ENCODE measurements around the gene CLNK.

DNA sequence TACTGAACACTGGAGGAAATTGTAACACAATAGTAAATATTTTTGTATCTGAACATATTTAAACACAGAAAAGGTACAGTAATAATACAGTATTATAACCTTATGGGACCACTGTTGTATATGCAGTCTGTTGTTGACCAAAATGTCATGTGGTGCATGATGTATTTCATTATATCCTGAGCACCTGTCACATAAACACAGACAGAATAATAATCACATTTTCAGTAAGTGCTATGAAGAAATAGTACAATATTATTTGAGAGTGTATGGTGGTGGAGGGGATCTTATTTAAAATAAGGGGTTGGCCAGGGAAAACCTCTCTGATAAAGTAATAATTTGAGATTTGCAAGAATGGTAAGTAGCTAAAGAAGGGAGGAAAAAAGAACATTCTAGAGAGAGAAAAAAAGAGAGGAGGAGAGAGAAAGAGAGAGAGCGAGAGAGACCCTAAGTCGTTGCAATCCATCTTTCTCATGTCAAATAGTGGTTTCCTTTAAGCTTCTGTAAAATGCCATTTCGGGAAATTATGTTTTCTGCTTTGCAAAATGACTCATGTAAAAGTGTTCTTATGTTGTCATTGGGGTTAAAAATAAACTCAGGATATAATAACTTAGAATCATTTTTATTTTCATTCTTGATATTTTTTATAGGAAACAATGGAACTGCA is 19.3 kb upstream of the CLNK start:
- TF ChIP-seq TARDBP (IDR thresholded peaks at IDR 0.05) = no peak
- TF ChIP-seq, protein P1, sequence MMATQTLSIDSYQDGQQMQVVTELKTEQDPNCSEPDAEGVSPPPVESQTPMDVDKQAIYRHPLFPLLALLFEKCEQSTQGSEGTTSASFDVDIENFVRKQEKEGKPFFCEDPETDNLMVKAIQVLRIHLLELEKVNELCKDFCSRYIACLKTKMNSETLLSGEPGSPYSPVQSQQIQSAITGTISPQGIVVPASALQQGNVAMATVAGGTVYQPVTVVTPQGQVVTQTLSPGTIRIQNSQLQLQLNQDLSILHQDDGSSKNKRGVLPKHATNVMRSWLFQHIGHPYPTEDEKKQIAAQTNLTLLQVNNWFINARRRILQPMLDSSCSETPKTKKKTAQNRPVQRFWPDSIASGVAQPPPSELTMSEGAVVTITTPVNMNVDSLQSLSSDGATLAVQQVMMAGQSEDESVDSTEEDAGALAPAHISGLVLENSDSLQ (IDR thresholded peaks at IDR 0.05) = no peak
- TF ChIP-seq BHLHE40 (IDR thresholded peaks at IDR 0.05; ENCODE audit: borderline replicate concordance) = no peak
- TF ChIP-seq ELF4 (IDR thresholded peaks at IDR 0.05) = no peak
- no peak for TF ChIP-seq FOXK2 (IDR thresholded peaks at IDR 0.05)
- no peak for TF ChIP-seq SP1 (IDR thresholded peaks at IDR 0.05)
- no peak for TF ChIP-seq FOXM1 (IDR thresholded peaks at IDR 0.05; ENCODE audit: borderline replicate concordance)
- no peak for TF ChIP-seq SUZ12 (IDR thresholded peaks at IDR 0.05)
- no peak for TF ChIP-seq L3MBTL2 (conservative IDR thresholded peaks at IDR 0.05)
